Measurements from ENCODE around the gene CPT1A.

GRCh38 chr11:68735125-68735524 lies 106.6 kb downstream of the CPT1A start:
- TF ChIP-seq POLR2A (IDR thresholded peaks at IDR 0.05), result no peak
- no peak for TF ChIP-seq POLR2AphosphoS5 (IDR thresholded peaks at IDR 0.05)

Measured in sigmoid colon (tissue), 4 donors.